HL-60 (cell line): Measurements from ENCODE around the gene PSMA8.
"Not testable (repeated sequence)": the region's sequence is repeated elsewhere in the genome, so short reads cannot be mapped to it uniquely, and the experiment has no call there.

ENCODE experiments used
- DNase-seq, 2 experiments: peaks; one replicate each; pipeline ENCODE4 v3.0.0-alpha.2; 2010 to 2020; ENCODE audit warnings: low read depth in 1 of 2, low spot score in 1 of 2
- H3K27ac ChIP-seq: fragments of 250-450 bp; sonication (Bioruptor Pico); replicated peaks from 2 replicates; pipeline ENCODE4 v1.5.1; 2020; ENCODE audit warnings: mild to moderate bottlenecking, moderate library complexity
- H3K27me3 ChIP-seq: fragments of 250-450 bp; sonication (Bioruptor Pico); 2 replicates; pipeline ENCODE4 v1.5.1; 2021; ENCODE audit warnings: mild to moderate bottlenecking, moderate library complexity; ENCODE audit not compliant: insufficient read depth, poor library complexity, severe bottlenecking
- H3K4me3 ChIP-seq: replicated peaks from 2 replicates; pipeline ENCODE4 v1.5.1; 2011; ENCODE audit warnings: mild to moderate bottlenecking, control low read depth, low read length; ENCODE audit not compliant: insufficient read depth
- CTCF ChIP-seq: IDR thresholded peaks from one replicate; pipeline ENCODE4 v1.5.1; 2011; ENCODE audit warnings: low read length, control low read depth, inconsistent platforms; ENCODE audit not compliant: insufficient read depth
- GABPA ChIP-seq: IDR thresholded peaks from 2 replicates; pipeline ENCODE4 v1.6.1; 2012; ENCODE audit warnings: low read depth
- POLR2AphosphoS5 ChIP-seq: IDR thresholded peaks from 2 replicates; pipeline ENCODE4 v1.6.1; 2012; ENCODE audit warnings: low read depth
- REST ChIP-seq: IDR thresholded peaks from 2 replicates; pipeline ENCODE4 v1.6.1; 2012; ENCODE audit warnings: low read depth; ENCODE audit not compliant: insufficient replicate concordance
- SPI1 ChIP-seq: IDR thresholded peaks from 2 replicates; pipeline ENCODE4 v1.6.1; 2012; ENCODE audit warnings: low read depth, mild to moderate bottlenecking, borderline replicate concordance

PSMA8 gene

DNA sequence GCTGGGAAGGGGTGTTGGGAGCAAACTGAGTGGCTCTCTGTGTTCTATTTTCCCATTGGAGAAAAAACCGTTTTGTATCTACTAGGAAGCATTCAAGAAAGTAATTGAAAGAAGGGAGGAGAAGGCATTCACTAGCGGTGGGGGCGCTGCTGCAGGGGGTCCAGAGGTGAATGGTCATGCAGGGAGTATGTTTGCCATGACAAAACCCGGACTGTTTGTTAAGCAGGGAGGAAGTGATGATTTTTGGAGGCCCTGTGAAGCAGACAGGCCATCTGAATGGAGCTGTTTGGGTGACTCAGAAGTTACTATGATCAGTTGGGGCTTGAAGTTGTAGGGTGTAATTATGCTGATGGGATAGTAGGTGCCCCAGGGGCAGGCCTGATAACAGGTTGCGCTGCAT, 99.5 kb downstream of the PSMA8 start:
- Histone ChIP-seq H3K27ac (no peak overlapping the region), H3K27me3 (no peaks in the 10 kb centered on the region), H3K4me3 (no peak overlapping the region)
- DNase-seq = no peak
- TF ChIP-seq GABPA (no peak), CTCF (no peak), REST (no peak), POLR2AphosphoS5 (no peak), SPI1 (peak; percentile 1; the same call in 1 of the 2 replicates)

GRCh38 chr18:26237363-26237762, 103.7 kb downstream of the PSMA8 start:
- H3K27ac ChIP-seq, H3K4me3 ChIP-seq, DNase-seq, H3K27me3 ChIP-seq: not testable (repeated sequence)

- H3K4me3 ChIP-seq, DNase-seq, H3K27me3 ChIP-seq, H3K27ac ChIP-seq: not testable (repeated sequence)
Measured at GRCh38 chr18:26238718-26239117, 105.0 kb downstream of the PSMA8 start.

DNA sequence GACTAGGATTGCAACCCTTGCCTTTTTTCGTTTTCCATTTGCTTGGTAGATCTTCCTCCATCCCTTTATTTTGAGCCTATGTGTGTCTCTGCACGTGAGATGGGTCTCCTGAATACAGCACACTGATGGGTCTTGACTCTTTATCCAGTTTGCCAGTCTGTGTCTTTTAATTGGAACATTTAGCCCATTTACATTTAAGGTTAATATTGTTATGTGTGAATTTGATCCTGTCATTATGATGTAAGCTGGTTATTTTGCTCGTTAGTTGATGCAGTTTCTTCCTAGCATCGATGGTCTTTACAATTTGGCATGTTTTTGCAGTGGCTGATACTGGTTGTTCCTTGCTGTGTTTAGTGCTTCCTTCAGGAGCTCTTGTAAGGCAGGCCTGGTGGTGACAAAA, 108.7 kb downstream of the PSMA8 start:
- H3K27me3 ChIP-seq, H3K27ac ChIP-seq, H3K4me3 ChIP-seq, DNase-seq: not testable (repeated sequence)
